Lower lobe of right lung (tissue), 2 donors: ENCODE measurements around the gene PUS3. TPM values are rescaled to one million over a fixed set of nuclear protein-coding genes. Genes with fewer than 3 reads are reported as not detected.

ENCODE experiments used
- ATAC-seq, 2 donors: fragments of 200-7000 bp; cut with Tn5 transposase; one replicate each; pipeline ENCODE4 v1.9.1; 2020 to 2022; ENCODE audit warnings: mild to moderate bottlenecking in 2 of 2, moderate library complexity in 2 of 2
- DNase-seq: peaks from one replicate; pipeline ENCODE4 v3.0.0-alpha.2; 2020
- H3K27ac ChIP-seq: fragments of 200-600 bp; one replicate; pipeline ENCODE4 v1.8.0; 2022
- H3K27me3 ChIP-seq: fragments of 200-600 bp; one replicate; pipeline ENCODE4 v1.8.0; 2022; ENCODE audit warnings: low read depth
- H3K36me3 ChIP-seq: fragments of 200-600 bp; one replicate; pipeline ENCODE4 v1.8.0; 2022; ENCODE audit warnings: mild to moderate bottlenecking
- H3K4me1 ChIP-seq: fragments of 200-600 bp; one replicate; pipeline ENCODE4 v1.8.0; 2022
- H3K4me3 ChIP-seq: fragments of 200-600 bp; one replicate; pipeline ENCODE4 v1.8.0; 2022; ENCODE audit warnings: mild to moderate bottlenecking
- H3K9me3 ChIP-seq: fragments of 200-600 bp; one replicate; pipeline ENCODE4 v1.8.0; 2022
- intact Hi-C: fragments of 100-400 bp; cut with DNase I; formaldehyde crosslinking; loops from one replicate; pipeline ENCODE4 v1.11.0; 2022
- total RNA-seq: library from RNA; stranded (reverse); fragmentation: NEBNext Ultra II Directional; extraction: Animal tissue kit (Norgen Biotek cat#: 25700); gene quantifications from one replicate; pipeline ENCODE4 v1.2.1, GENCODE V29; 2021
- TF ChIP-seq, protein P1 (sequence below): fragments of 200-600 bp; IDR thresholded peaks from one replicate; pipeline ENCODE4 v1.8.0; 2022; ENCODE audit warnings: antibody characterized with exemption, mild to moderate bottlenecking
- donor health status: DM: no; HTN: yes; CAD: no; lungs with severe emphysema.

PUS3 gene
- total RNA-seq, 1 donor from 2014 or later: 10.0 TPM

GRCh38 chr11:125941619-125942611 is 38.9 kb upstream of the PUS3 start:
- peak; percentile 71 for DNase-seq
- Histone ChIP-seq H3K4me3 (no peak overlapping the region), H3K9me3 (no peaks in the 10 kb centered on the region), H3K27ac (no peak overlapping the region), H3K27me3 (peaks cover 3% of the 10 kb centered on the region), H3K36me3 (no peaks in the 10 kb centered on the region), H3K4me1 (no peaks in the 10 kb centered on the region)
- peak; percentile 73 to 85 for ATAC-seq
- TF ChIP-seq, protein P1, sequence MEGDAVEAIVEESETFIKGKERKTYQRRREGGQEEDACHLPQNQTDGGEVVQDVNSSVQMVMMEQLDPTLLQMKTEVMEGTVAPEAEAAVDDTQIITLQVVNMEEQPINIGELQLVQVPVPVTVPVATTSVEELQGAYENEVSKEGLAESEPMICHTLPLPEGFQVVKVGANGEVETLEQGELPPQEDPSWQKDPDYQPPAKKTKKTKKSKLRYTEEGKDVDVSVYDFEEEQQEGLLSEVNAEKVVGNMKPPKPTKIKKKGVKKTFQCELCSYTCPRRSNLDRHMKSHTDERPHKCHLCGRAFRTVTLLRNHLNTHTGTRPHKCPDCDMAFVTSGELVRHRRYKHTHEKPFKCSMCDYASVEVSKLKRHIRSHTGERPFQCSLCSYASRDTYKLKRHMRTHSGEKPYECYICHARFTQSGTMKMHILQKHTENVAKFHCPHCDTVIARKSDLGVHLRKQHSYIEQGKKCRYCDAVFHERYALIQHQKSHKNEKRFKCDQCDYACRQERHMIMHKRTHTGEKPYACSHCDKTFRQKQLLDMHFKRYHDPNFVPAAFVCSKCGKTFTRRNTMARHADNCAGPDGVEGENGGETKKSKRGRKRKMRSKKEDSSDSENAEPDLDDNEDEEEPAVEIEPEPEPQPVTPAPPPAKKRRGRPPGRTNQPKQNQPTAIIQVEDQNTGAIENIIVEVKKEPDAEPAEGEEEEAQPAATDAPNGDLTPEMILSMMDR: peak; percentile 67
- intact Hi-C loops: no loop called here

DNA sequence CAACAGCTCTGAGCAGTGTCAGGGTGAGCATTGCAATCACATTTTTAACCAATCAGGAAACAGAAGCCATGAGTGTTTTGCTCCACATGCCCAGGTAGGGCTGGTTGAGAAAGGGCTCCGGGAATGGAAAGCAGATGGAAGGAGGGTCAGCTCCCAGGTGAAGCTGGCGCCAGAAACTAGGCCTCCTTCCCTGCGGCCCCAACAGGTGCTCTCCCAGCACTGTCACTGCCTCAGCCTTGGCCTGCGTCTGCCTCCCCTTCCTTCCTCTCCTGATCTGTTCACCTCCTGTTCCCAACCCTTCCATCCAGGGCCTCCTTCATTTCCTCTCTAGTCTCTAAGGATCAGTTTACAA is 38.2 kb upstream of the PUS3 start:
- no peaks in the 10 kb centered on the region for H3K9me3 ChIP-seq
- H3K27ac ChIP-seq: no peak overlapping the region
- no peak for DNase-seq
- H3K27me3 ChIP-seq: peaks cover 3% of the 10 kb centered on the region
- H3K36me3 ChIP-seq: no peaks in the 10 kb centered on the region
- ATAC-seq: no peak
- H3K4me1 ChIP-seq: no peaks in the 10 kb centered on the region
- TF ChIP-seq, protein P1: no peak
- intact Hi-C loops: no loop called here
- no peak overlapping the region for H3K4me3 ChIP-seq

DNA sequence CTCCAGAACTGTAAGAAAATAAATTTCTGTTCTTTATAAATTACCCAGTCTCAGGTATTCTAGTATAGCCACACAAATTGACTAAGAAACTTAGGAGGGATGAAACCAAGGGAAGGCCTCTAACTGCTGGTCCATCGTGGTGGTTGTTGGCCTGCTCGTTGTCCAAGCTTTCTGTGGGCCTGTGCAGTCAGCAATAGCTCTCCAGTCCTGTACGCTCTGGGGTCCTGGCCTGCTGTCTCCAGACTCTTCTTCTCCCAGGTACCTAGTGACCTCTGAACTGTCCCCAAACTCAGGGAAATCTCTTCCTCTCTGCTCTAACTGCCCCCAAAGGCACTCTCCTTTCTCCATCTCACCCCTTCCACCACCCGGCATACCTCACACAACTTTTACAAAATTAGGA is 37.1 kb upstream of the PUS3 start:
- DNase-seq (no peak), ATAC-seq (no peak)
- H3K27me3 ChIP-seq: peaks cover 3% of the 10 kb centered on the region
- H3K4me1 ChIP-seq: no peaks in the 10 kb centered on the region
- no peaks in the 10 kb centered on the region for H3K36me3 ChIP-seq
- H3K4me3 ChIP-seq: no peak overlapping the region
- H3K9me3 ChIP-seq: no peaks in the 10 kb centered on the region
- TF ChIP-seq, protein P1: no peak
- intact Hi-C loops: no loop called here
- H3K27ac ChIP-seq: no peak overlapping the region

DNA sequence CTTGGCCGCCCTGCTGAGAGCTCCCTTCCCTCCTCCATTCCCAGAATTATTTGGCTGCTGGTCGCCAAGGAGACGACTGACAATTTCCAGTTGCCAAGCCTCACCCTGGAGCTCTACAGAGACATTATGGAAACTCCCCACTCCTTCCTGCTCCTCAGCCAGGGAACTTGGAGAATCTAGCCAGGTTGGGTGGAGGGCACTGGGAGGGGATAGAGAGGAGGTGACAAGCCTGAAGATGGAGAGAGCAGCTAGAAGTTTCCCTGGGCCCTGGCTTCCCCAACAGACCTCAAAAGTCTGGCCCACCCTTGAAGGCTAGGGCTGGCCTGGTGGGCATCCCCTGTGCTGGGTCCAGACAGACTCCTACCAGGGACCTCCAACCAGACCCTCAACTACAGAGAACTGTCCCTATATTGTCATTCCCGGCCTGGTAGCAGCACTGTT is 36.1 kb upstream of the PUS3 start:
- H3K27me3 ChIP-seq: peaks cover 3% of the 10 kb centered on the region
- ATAC-seq: peak; percentile 56 to 59
- no peak overlapping the region for H3K4me3 ChIP-seq
- H3K27ac ChIP-seq: no peak overlapping the region
- intact Hi-C loops: no loop called here
- TF ChIP-seq, protein P1: no peak
- H3K9me3 ChIP-seq: no peaks in the 10 kb centered on the region
- DNase-seq: no peak
- no peaks in the 10 kb centered on the region for H3K36me3 ChIP-seq
- no peaks in the 10 kb centered on the region for H3K4me1 ChIP-seq

DNA sequence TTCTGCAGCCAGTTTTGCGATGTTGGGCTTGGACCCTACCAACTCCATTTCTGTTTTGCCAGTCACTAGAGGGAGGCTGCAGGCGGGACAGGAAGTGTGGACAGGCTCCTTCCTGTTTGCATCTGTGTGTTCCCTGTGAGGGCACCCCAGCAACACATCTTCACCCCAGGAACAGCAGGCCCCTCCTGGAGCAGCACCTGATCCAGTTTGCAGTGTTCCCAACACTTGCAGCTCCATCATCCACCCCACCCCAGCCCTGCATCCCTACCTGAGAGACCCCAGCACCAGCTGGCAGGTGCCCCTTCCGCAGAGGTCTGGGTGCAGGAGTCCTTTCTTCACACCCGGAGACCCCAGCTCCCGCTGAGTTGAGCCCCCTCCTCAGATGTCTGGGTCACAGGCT is 35.4 kb upstream of the PUS3 start:
- intact Hi-C loops: no loop called here

More for the DNA sequence above, 35.4 kb upstream of the PUS3 start:
- H3K36me3 ChIP-seq: no peaks in the 10 kb centered on the region
- DNase-seq: no peak
- no peak overlapping the region for H3K4me3 ChIP-seq
- H3K9me3 ChIP-seq: no peaks in the 10 kb centered on the region
- no peaks in the 10 kb centered on the region for H3K4me1 ChIP-seq
- no peak overlapping the region for H3K27ac ChIP-seq
- no peak for ATAC-seq
- TF ChIP-seq, protein P1: no peak
- H3K27me3 ChIP-seq: peaks cover 3% of the 10 kb centered on the region
